Right renal cortex interstitium (tissue), 3 donors: ENCODE results near the gene PPIE. TPM values are rescaled to one million over a fixed set of nuclear protein-coding genes. Genes with fewer than 3 reads are reported as not detected.
A peak's percentile ranks its signal among the peaks of the same experiment; 100 is the strongest.

ENCODE experiments used
- DNase-seq, 3 donors: peaks; one replicate each; pipeline ENCODE4 v3.0.0-alpha.2; 2013; ENCODE audit warnings: low read depth in 3 of 3, low spot score in 2 of 3
- polyA plus RNA-seq, 3 donors: library from polyadenylated mRNA; unstranded; fragments of 120-200 nt; gene quantifications; one replicate each; pipeline ENCODE4 v1.2.1, GENCODE V29; 2013; ENCODE audit not compliant: insufficient read length in 3 of 3

Gene PPIE
- polyA plus RNA-seq, 3 donors, result 72.1 to 75.1 (median 72.5) TPM

DNA sequence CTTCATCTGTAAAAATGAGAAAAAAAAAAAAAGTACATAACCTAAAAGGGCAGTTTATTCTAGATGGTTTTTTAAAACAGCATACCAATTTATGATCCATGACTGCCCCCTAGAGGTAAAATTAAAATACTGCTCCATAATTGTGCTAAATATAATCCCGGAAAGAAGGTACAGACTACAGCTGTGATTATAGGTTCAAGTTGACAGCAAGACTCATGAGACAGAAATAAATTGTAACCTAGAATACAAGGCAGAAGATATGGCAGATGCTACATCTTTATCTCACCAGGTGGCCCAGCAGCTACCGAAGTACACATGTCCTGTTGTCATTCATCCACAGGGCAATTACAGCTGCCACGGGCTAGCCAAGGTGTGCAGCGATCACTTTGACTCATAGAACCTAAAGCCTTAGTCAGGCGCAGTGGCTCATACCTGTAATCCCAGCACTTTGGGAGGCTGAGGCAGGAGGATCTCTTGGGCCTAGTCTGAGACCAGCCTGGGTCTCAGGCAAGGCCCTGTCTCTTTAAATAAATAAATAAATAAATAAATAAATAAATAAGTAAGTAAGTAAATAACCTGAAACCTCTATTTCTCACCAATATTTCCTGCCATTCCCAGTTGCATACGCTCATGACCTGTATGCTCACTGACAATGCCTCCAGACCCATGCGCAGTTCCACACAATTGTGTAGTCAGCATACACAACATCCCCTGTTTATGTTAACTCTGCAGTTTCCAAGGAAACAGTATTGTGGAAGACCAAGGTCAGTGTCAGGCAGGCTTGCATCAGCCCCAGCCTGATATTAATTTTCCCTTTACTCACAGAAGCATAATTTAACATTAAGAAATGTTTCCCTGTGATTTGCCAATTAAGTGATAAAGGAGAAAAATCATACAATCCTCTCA lies 18.3 kb upstream of the PPIE start:
- DNase-seq, result peak in 2 of 3 donors; percentile 53 to 58

- DNase-seq, result no peak
Measured at GRCh38 chr1:39721664-39722063, 17.0 kb upstream of the PPIE start.

DNA sequence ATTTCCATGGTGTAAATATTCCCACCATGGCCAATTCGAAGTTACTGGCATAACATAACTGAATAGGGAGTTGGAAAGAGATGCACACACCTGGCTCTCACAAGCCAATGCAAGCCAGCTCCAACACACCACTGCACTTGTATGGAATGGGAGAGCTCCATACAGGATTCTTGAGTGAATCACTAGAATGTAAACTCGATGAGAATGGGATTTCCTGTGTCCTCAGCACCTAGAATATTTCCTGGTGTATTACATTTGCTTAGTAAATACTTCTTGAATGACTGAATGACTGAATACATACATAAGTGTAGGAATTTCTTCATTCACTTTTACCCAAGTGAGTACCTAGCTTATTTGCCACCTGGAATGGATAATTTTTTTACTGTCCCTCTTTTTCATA lies 16.2 kb upstream of the PPIE start:
- no peak for DNase-seq

DNA sequence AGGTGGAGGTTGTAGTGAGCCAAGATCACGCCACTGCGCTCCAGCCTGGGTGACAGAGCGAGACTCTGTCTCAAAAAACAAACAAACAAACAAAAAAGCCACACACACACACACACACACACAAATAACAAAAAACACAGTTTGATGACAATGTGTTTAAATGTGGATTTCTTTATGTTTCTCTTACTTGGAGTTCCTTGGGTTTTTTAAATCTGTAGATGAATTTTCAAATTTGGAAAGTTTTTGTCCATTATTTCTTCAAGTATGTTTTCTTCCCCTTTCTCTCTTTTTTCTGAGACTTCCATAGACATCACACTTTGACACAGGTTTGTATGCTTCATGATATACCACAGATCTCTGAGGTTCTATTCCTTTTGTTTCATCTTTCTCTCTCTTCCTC lies 12.1 kb upstream of the PPIE start:
- no peak for DNase-seq

DNA sequence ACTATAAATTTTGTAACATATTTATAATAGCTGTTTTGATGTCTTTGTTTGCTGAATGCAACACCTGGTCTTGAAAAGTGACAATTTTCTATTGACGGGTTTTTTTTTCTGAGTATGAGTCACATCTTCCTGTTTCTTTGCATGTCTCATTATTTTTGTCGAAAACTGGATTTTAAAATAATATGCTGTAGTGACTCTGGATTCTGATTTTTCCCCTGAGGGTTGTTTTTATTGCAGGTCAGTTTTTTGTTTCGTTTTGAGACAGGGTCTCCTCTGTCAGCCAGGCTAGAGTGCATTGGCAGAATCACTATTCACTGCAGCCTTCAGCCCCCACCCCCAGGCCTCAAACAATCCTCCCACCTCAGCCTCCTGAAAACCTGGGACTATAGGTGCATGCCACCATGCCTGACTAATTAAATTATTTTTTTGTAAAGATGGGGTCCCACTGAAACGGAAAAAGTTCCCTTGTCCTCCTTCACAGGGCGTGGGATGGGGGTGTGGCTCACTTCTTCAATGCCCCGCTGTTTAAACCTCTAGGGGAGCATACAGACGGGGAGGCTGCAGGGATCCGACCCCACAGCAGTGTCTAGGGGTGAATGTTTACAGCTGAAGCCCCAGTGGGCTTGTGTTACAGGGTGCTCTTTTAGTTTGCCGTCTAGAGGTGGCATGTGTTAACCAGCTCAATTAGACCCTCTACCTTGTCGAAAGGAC lies 11.3 kb upstream of the PPIE start:
- DNase-seq, result no peak

GRCh38 chr1:39727932-39728317 lies 10.8 kb upstream of the PPIE start:
- DNase-seq, result no peak

GRCh38 chr1:39729030-39729429 lies 9.7 kb upstream of the PPIE start:
- DNase-seq, result no peak

DNA sequence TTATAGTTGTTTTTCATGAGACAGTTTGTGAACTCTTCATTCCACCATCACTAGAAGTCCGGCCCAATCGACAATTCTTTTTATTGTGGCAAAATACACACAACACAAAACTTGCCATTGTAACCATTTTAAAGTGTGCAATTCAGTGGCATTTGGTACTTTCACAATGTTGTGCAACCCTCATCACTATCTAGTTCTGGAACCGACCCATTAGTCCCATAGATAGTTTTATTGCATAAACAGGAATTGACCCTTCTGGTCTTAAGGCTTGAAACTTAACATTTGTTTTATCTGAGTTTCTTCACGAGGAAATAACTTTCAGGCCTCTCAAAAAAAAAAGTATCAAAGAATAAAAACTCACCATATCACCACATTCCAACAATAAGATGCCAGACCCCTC lies 8.8 kb upstream of the PPIE start:
- no peak for DNase-seq

GRCh38 chr1:39732730-39733129 lies 6.0 kb upstream of the PPIE start:
- no peak for DNase-seq

GRCh38 chr1:39733161-39733560 lies 5.5 kb upstream of the PPIE start:
- DNase-seq, result no peak

DNA sequence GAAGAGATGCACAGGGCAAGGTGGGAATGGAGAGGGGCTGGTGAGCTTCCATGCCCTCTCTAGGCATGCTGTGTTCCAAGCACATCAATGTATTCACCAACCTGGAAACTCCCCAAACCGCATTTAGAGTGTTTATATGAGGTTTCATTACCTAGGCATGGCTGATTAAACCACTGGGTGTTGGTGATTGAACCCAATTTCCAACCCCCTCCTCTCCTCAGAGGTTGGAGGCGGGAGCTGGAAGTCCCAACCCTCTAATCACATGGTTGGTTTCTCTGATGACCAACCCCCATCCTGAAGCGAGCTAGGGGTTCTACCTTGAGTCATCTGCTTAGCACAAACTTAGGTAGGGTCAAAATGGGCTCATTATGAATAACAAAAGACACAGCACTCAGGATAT lies 3.0 kb upstream of the PPIE start:
- no peak for DNase-seq

GRCh38 chr1:39737546-39738169 lies 1.0 kb upstream of the PPIE start:
- no peak for DNase-seq

DNA sequence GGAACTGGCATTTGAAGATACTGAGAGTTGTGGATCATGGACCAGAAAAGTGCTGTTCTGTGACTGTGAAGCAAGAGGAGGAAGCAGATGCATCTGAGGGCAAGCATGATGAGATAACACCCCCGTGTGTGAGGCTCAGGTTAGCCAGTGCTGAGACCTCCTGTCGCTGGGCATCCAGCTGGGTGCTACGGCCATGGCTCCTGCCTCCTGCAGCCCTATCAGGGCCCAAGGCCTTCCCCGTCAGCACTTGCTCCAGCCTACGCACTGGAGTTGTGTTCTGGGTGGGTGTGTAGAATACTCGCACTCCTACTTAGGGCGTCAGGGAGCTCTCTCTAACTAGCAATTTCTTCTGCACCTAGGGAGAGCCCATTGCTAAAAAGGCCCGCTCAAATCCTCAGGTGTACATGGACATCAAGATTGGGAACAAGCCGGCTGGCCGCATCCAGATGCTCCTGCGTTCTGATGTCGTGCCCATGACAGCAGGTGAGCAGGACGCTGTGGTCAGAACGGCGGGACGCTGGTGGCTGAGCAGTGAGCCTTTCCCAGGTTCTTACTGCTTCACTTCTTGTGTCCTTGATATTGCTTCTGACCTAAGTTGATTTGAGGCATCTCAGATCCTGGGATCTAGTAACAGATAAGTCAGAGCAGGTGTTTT lies 6.5 kb downstream of the PPIE start:
- DNase-seq, result no peak

DNA sequence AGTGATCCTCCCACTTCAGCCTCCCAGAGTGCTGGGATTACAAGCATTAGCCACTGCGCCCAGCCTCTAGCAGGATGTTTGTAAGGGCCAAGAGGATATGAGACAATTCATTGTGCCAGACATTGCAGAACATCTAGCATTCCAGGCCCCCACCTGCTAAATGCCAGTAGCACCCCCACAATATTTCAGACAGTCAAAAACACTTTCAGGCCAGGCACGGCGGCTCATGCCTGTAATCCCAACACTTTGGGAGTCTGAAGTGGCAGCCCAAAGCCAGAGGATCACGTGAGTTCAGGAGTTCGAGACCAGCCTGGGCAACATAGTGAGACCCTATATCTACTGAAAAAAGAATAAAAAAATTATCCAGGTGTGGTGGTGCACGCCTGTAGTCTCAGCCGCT lies 12.9 kb downstream of the PPIE start:
- DNase-seq, result no peak

DNA sequence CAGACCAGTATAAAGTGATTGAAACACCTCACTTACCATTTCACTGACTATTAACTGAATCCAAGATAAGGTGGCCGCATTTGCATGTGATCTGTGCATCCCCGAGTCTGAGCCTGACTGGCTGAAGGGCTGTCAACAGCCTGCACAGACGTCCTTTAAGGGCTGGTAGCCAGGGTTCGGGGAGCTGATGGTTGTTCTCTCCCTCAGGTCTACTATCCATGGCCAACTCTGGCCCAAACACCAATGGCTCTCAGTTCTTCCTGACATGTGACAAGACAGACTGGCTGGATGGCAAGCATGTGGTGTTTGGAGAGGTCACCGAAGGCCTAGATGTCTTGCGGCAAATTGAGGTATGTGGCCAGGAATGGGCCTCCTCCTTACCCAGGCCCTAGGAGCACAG lies 14.0 kb downstream of the PPIE start:
- DNase-seq, result no peak

GRCh38 chr1:39753132-39754025 lies 14.7 kb downstream of the PPIE start:
- DNase-seq, result no peak

DNA sequence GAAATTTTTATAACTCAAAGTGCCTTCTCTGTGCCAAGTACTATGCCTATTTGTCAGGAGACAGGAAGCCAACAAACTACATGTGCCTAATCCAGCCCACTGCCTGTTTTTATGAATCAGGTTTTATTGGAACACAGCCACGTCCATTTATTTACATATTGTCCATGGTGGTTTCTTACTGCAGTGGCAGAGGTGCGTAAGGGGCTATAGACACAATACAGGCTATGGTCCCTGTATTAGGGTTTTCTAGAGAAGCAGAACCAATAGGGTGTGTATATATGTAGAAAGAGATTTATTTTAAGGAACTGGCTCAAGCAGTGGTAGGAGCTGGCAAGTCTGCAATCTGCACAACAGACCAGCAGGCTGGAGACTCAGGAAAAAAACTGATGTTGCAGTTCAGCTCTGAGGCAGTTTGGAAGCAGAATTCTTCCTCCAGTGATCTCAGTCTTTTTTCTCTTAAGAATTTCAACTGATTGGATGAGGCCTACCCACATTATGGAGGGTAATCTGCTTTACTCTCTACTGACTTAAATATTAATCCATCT lies 15.4 kb downstream of the PPIE start:
- no peak for DNase-seq

- DNase-seq, result no peak
Measured at GRCh38 chr1:39754906-39755504, 16.3 kb downstream of the PPIE start.

DNA sequence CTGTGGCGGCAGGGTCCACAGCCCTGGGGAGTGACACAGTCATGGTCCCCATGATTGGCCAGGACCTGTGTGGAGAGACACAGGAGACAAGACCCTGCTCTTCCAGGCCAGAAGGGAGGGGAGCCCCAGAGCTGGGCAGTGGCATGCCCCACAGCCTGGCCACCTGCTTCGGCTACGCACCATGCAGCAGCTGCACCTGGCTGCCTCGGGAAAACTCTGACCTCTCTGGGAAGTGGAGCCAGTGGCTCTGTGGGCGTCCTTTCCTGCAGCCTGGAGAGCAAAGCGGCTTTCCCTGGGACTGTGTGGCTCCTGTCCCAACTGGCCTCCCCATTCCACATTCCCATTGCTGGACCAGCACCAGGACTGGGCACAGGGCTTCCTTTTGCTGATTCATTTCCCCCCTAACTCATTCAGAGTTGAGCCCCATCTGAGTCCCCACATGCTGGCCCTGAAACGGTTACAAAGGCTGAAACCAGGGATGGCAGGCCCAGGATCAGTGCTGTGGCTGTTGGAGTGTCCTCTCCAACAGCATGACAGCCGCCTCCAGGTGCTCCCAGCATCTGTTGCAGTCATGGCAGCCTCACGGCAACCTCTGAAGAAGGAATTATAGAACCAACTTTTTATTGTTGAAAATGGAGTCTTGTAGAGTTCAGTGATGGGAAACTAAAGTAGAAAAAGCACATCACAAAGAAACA lies 17.4 kb downstream of the PPIE start:
- DNase-seq, result no peak
